NCI-H226 (cell line): ENCODE measurements around the gene DTX4.

Experiments
- DNase-seq: peaks from one replicate; pipeline ENCODE4 v3.0.0-alpha.2; 2015

Gene DTX4

GRCh38 chr11:59192446-59193020 lies 20.6 kb downstream of the DTX4 start:
- DNase-seq: no peak

GRCh38 chr11:59193587-59194130 lies 21.7 kb downstream of the DTX4 start:
- no peak for DNase-seq

DNA sequence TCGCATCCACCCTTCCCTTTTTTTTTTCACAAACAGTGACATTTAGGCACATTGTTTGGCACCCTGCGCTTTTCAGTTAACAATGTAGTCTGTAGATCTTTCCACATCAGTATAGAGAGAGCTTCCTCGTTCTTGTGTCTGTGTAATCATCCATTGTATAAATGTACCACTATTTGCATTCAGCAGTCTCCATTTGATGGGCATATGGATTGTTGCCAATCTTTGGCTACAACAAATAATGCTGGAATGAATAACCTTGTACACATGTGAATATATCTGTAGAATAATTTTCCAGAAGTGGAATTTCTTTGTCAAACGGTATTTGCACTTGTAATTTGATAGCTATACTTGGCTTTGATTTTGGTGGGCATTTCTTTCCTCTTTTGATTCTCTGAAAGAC lies 23.7 kb downstream of the DTX4 start:
- DNase-seq: no peak

DNA sequence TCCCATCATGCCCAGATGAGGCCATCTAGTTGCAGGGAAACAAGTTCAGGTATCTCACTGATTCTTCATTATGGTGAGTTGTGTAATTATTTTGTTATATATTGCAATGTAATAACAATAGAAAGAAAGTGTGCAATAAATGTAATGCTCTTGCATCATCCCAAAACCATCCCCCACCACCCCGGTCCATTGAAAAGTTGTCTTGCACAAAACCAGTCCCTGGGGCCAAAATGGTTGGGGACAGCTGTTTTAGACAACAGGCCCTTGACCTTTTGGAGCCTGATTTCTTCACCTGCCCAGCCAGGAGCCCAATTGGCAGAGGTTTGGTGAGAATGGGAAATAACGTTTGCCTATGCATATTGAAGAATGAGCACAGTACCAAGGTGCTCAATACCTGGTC lies 24.8 kb downstream of the DTX4 start:
- DNase-seq: no peak

DNA sequence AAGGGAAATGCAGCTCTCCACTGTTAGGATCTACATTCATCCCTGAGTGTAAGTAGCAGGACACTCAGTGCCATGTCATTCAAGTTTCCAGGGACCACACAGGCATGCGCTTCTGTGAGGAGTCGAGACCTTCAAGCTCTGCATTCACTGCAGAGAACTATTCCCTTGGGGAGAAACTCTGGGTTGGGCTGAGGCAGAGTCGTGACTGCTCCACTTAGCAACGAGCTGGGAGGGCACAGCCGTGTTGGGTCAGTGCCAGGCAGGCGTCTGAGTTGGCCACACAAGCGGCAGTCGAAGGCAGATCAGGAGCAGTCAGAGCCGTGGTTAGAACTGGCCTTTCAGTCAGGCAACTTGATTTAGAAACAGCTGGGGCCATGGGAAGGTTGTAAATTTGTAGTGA lies 26.1 kb downstream of the DTX4 start:
- no peak for DNase-seq

GRCh38 chr11:59198726-59199125 lies 26.8 kb downstream of the DTX4 start:
- no peak for DNase-seq

- DNase-seq: no peak
Observed at GRCh38 chr11:59199546-59200422, 27.9 kb downstream of the DTX4 start.

- no peak for DNase-seq
Observed at GRCh38 chr11:59200423-59200746, 28.5 kb downstream of the DTX4 start.

- no peak for DNase-seq
Observed at GRCh38 chr11:59201353-59201752, 29.4 kb downstream of the DTX4 start.

GRCh38 chr11:59204746-59205145 lies 32.8 kb downstream of the DTX4 start:
- DNase-seq: peak; percentile 61

GRCh38 chr11:59205648-59206047 lies 33.7 kb downstream of the DTX4 start:
- DNase-seq: no peak

DNA sequence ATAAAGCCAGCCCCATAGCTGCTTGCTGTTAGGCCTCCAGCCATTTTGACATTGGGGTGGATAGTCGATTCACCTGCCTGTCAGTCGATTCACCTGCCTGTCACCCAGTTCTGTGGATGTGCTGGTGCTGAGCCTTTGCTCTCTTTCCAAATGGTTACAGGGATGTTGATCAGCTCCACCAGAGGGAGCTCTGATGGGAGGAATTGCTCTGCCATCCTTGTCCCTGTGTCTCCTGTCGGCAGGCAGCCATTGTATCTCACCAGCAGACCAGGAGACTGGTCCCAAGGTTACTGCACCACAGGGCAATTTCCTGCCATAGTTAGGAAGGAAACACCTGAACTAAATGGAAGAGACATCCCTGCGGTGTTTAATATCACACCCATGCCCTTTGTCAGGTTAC lies 34.7 kb downstream of the DTX4 start:
- no peak for DNase-seq

GRCh38 chr11:59207988-59208451 lies 36.1 kb downstream of the DTX4 start:
- DNase-seq: peak; percentile 32

- DNase-seq: no peak
Observed at GRCh38 chr11:59208956-59209355, 37.0 kb downstream of the DTX4 start.

DNA sequence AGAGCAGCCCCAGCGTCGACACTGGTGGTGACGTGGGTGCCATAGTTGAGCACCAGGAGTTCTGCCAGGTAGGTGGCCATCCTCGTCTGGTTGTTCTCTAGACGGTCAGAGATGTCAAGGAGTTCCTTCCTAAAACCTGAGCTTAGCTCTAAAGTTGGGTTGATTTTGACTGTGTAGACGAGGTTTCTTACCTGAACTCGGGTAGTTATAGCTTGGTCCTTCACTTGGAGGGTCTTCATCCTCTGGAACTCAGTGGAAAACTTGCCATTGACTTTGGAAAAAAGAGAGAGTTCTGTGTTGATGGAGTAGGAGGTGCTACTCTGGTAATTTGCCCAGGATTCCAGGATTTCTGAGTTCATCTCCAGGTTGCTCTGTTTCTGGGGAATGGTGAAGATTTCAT lies 40.3 kb downstream of the DTX4 start:
- DNase-seq: no peak

DNA sequence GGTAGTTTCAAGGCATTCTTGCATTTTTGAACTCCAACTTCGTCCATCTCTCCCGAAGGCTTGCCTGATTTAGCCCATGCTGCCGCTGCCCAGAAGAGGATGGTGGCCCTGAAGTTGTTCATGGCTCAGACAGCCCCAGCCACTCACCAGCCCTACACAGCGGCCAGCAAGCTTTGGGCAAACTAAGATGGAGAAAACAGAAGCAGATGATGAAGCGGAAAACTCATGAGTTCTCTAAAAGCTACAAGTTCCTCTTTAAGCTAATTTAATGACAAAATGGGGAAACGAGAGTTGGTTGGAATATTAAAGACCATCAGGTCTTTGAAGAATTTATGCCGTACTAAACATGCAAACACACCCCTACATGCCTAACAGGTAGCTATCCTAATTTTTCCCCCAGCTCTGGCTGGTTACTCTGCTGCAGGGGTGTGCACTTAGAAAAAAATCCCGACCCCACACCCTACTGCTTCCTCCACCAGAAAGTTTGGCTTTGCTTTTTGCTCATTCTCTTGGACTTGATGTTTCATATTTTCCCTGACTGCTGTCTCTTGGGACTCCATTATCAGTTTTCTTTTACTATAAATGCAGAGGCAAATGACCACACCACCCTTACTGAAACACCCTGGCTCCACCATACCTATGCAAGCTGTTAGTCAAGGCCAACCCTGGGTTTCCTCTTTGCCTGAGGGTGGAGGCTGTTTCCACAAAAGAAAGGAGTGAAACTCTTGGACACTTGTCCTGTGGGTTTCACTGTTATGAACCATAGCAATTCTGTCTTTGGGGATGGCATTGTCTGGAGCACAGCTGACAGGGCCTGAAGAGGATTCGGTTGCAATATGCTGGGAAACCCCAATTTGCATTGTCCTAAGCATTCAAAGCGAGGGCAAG lies 41.1 kb downstream of the DTX4 start, which contains the start of gene MPEG1:
Gene MPEG1, minus strand, starts transcription at position 184 of the 888 bp plus-strand sequence. Its CDS starts 62 bp downstream, at position 122.
- no peak for DNase-seq

DNA sequence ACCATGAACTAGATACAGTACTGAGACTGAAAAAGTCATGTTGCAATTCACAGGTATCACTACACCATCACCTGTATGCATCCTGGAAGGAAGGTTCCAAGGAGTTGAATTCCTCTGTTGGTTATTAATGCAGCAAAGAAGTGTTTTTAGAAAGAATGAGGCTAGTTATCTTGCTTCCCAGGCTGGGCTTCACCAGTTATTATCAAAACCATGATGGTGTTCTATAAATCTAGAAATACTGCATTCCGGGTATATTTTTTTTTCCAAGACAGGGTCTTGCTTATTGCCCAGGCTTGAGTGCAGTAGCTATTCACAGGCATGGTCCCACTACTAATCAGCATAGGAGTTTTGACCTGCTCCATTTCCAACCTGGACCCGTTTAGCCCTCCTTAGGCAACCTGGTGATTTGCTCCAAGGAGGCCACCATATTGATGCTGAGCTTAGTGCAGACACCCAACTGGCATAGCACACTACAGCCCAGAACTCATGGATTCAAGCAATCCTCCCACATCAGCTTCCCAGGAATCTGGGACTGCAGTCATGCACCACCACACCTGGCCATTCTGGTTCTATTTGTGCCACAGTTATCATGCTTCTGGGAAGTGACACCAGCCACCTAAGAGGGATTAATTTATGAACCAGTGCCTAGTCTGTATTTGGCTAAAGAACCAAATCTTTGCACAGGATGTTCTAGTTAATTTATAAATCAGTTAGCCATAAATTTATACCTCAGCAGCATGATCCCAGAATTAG lies 42.4 kb downstream of the DTX4 start:
- no peak for DNase-seq

GRCh38 chr11:59216641-59217564 lies 45.0 kb downstream of the DTX4 start:
- no peak for DNase-seq

- no peak for DNase-seq
Observed at GRCh38 chr11:59218319-59218718, 46.4 kb downstream of the DTX4 start.

DNA sequence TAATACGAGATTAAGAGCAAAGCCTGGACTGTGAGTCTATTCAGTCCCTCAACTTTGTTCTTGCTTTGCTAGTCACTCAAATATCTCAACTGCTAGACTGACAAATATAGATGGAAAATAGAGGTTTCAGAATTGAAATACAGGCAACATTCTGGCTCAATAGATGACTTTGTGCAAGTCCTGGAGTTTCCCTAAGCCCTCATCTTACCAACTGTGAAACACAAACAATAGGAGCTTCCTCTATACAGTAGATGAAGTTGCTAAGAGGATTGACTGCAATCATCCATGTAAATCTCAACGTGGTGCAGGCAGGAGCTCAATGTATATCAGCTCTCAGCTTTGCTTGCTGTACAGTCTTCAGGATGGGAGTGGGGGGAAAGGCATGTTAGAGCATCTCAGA lies 47.0 kb downstream of the DTX4 start:
- DNase-seq: no peak

- DNase-seq: no peak
Observed at GRCh38 chr11:59219836-59220235, 47.9 kb downstream of the DTX4 start.
